IMR-90 (cell line): Measurements from ENCODE around the gene RAI1. TPM values are rescaled to one million over a fixed set of nuclear protein-coding genes. Genes with fewer than 3 reads are reported as not detected.

ENCODE experiments used
- ATAC-seq: fragments of 200-7000 bp; cut with Tn5 transposase; 2 replicates; pipeline ENCODE4 v1.9.1; 2020; ENCODE audit warnings: low read depth, mild to moderate bottlenecking, moderate library complexity
- BruUV-seq: library from RNA; stranded (reverse); fragments of 400-500 nt; replicated peaks from 2 replicates; lab custom pipeline; 2021; lab: Mats Ljungman, UMichigan
- CTCF ChIA-PET: fragments of 300-600 bp; formaldehyde crosslinking; extraction: SDS; loops from one replicate; lab custom pipeline; 2021; ENCODE audit warnings: antibody characterized with exemption; lab: Yijun Ruan, JAX
- POLR2A ChIA-PET: fragments of 300-600 bp; sonication (Branson Sonifier 250); formaldehyde crosslinking; loops from one replicate; lab custom pipeline; 2022; ENCODE audit warnings: antibody characterized with exemption; ENCODE audit not compliant: unreplicated experiment; lab: Charles Lee
- DNase-seq: peaks from one replicate; pipeline ENCODE4 v3.0.0; 2013
- H2AFZ ChIP-seq: replicated peaks from 2 replicates; pipeline ENCODE3; 2013; ENCODE audit warnings: low read length, mild to moderate bottlenecking; ENCODE audit not compliant: poor library complexity
- H2AK5ac ChIP-seq: 2 replicates; pipeline ENCODE4 v1.6.1; 2013; ENCODE audit warnings: low read depth, low read length, inconsistent platforms
- H2AK9ac ChIP-seq: replicated peaks from 2 replicates; pipeline ENCODE3; 2013; ENCODE audit warnings: mild to moderate bottlenecking, low read depth, low read length, moderate library complexity; ENCODE audit not compliant: poor library complexity
- H2BK120ac ChIP-seq: 2 replicates; pipeline ENCODE4 v1.6.1; 2013; ENCODE audit warnings: low read depth, low read length, inconsistent platforms
- H2BK15ac ChIP-seq: 3 replicates; pipeline ENCODE4 v1.6.1; 2013; ENCODE audit warnings: low read depth, low read length, inconsistent platforms
- H2BK20ac ChIP-seq: 2 replicates; pipeline ENCODE4 v1.6.1; 2013; ENCODE audit warnings: low read depth, mild to moderate bottlenecking, inconsistent platforms, low read length, moderate library complexity
- H2BK5ac ChIP-seq: 2 replicates; pipeline ENCODE4 v1.6.1; 2013; ENCODE audit warnings: mild to moderate bottlenecking, low read depth, low read length, inconsistent platforms; ENCODE audit not compliant: poor library complexity, severe bottlenecking
- H3K14ac ChIP-seq: replicated peaks from 2 replicates; pipeline ENCODE4 v1.6.1; 2013; ENCODE audit warnings: low read depth, low read length, inconsistent platforms
- H3K18ac ChIP-seq: 2 replicates; pipeline ENCODE4 v1.6.1; 2013; ENCODE audit warnings: low read depth, low read length, control low read depth
- H3K23ac ChIP-seq: 2 replicates; pipeline ENCODE4 v1.6.1; 2013; ENCODE audit warnings: low read depth, low read length, inconsistent platforms
- H3K27ac ChIP-seq: 2 replicates; pipeline ENCODE4 v1.5.1; 2013; ENCODE audit warnings: mild to moderate bottlenecking, control low read depth, low read length; ENCODE audit not compliant: insufficient read depth
- H3K27me3 ChIP-seq: 2 replicates; pipeline ENCODE4 v1.6.1; 2013; ENCODE audit warnings: low read length; ENCODE audit not compliant: control insufficient read depth, insufficient read depth
- H3K36me3 ChIP-seq: 2 replicates; pipeline ENCODE4 v1.6.1; 2013; ENCODE audit warnings: low read length, mixed read lengths; ENCODE audit not compliant: control insufficient read depth, insufficient read depth
- H3K4ac ChIP-seq: 2 replicates; pipeline ENCODE4 v1.6.1; 2013; ENCODE audit warnings: low read depth, low read length, inconsistent platforms
- H3K4me1 ChIP-seq: 2 replicates; pipeline ENCODE4 v1.6.1; 2013; ENCODE audit warnings: low read length, mixed read lengths; ENCODE audit not compliant: control insufficient read depth, insufficient read depth
- H3K4me2 ChIP-seq: 2 replicates; pipeline ENCODE4 v1.6.1; 2013; ENCODE audit warnings: low read depth, mild to moderate bottlenecking, control low read depth, low read length, moderate library complexity
- H3K4me3 ChIP-seq: 2 replicates; pipeline ENCODE4 v1.5.1; 2013; ENCODE audit warnings: low read depth, mild to moderate bottlenecking, control low read depth, low read length, moderate library complexity; ENCODE audit not compliant: insufficient read depth
- H3K56ac ChIP-seq: 2 replicates; pipeline ENCODE4 v1.6.1; 2013; ENCODE audit warnings: low read length, inconsistent platforms; ENCODE audit not compliant: insufficient read depth; ENCODE audit errors: extremely low read depth
- H3K79me1 ChIP-seq, 2 experiments: 2 replicates each; pipeline ENCODE4 v1.6.1; 2013; ENCODE audit warnings: low read length in 2 of 2, inconsistent platforms in 1 of 2, low read depth in 1 of 2
- H3K9ac ChIP-seq: 2 replicates; pipeline ENCODE4 v1.6.1; 2013; ENCODE audit warnings: low read depth, low read length, control low read depth
- H3K9me1 ChIP-seq: 2 replicates; pipeline ENCODE4 v1.6.1; 2013; ENCODE audit warnings: low read length, inconsistent platforms; ENCODE audit not compliant: insufficient read depth
- H3K9me3 ChIP-seq: 2 replicates; pipeline ENCODE4 v1.6.1; 2013; ENCODE audit warnings: low read length; ENCODE audit not compliant: control insufficient read depth, insufficient read depth
- H4K20me1 ChIP-seq: 2 replicates; pipeline ENCODE4 v1.6.1; 2013; ENCODE audit warnings: low read length, inconsistent platforms; ENCODE audit not compliant: insufficient read depth
- H4K5ac ChIP-seq: 2 replicates; pipeline ENCODE4 v1.6.1; 2013; ENCODE audit warnings: mild to moderate bottlenecking, low read depth, low read length, control low read depth
- H4K8ac ChIP-seq, 2 experiments: 2 replicates each; pipeline ENCODE4 v1.6.1; 2013; ENCODE audit warnings: low read depth in 2 of 2, low read length in 2 of 2, control low read depth in 1 of 2, inconsistent platforms in 1 of 2
- H4K91ac ChIP-seq: 2 replicates; pipeline ENCODE4 v1.6.1; 2013; ENCODE audit warnings: low read depth, low read length, inconsistent platforms; ENCODE audit not compliant: insufficient read depth
- BHLHE40 ChIP-seq: fragments of 150-350 bp; IDR thresholded peaks from 2 replicates; pipeline ENCODE4 v1.6.1; 2016; ENCODE audit warnings: mild to moderate bottlenecking, low read depth, low read length
- CHD1 ChIP-seq: IDR thresholded peaks from 2 replicates; pipeline ENCODE4 v1.6.1; 2012; ENCODE audit warnings: low read depth, low read length, improper control_type of control experiment
- ELK1 ChIP-seq: fragments of 150-350 bp; IDR thresholded peaks from 2 replicates; pipeline ENCODE4 v1.6.1; 2016; ENCODE audit warnings: low read depth, mild to moderate bottlenecking, low read length, moderate library complexity, borderline replicate concordance
- FOS ChIP-seq: fragments of 150-350 bp; IDR thresholded peaks from 2 replicates; pipeline ENCODE4 v1.6.1; 2016; ENCODE audit warnings: low read depth, low read length
- MAZ ChIP-seq: IDR thresholded peaks from 2 replicates; pipeline ENCODE4 v1.6.1; 2012; ENCODE audit warnings: low read depth, mild to moderate bottlenecking, low read length, improper control_type of control experiment, moderate library complexity, borderline replicate concordance
- MXI1 ChIP-seq: IDR thresholded peaks from 2 replicates; pipeline ENCODE4 v1.6.1; 2012; ENCODE audit warnings: low read depth, mild to moderate bottlenecking, low read length, moderate library complexity, borderline replicate concordance
- RAD21 ChIP-seq: IDR thresholded peaks from 2 replicates; pipeline ENCODE4 v1.6.1; 2012; ENCODE audit warnings: low read length, improper control_type of control experiment
- RCOR1 ChIP-seq: IDR thresholded peaks from 2 replicates; pipeline ENCODE4 v1.6.1; 2012; ENCODE audit warnings: mild to moderate bottlenecking, low read length, improper control_type of control experiment; ENCODE audit not compliant: insufficient replicate concordance
- RFX5 ChIP-seq: IDR thresholded peaks from 2 replicates; pipeline ENCODE4 v1.8.0; 2012; ENCODE audit warnings: low read depth, mild to moderate bottlenecking, low read length, moderate library complexity
- SMC3 ChIP-seq: fragments of 150-350 bp; IDR thresholded peaks from 2 replicates; pipeline ENCODE4 v1.6.1; 2016; ENCODE audit warnings: low read depth, mild to moderate bottlenecking, antibody characterized with exemption, low read length, moderate library complexity
- USF2 ChIP-seq: fragments of 150-350 bp; IDR thresholded peaks from 2 replicates; pipeline ENCODE4 v1.6.1; 2017; ENCODE audit warnings: mild to moderate bottlenecking, antibody characterized with exemption, low read length, low read depth
- WGBS, 2 experiments: methylation state at CpG; one replicate each; pipeline versions ENCODE4 v1.1.5 to v1.1.7; 2013; ENCODE audit warnings: missing lambda C conversion rate in 2 of 2; ENCODE audit not compliant: insufficient read length in 1 of 2; ENCODE audit errors: extremely low coverage in 2 of 2; 5-methylcytosine and 5-hydroxymethylcytosine counted together
- dilution Hi-C: fragments of 300-500 bp; cut with HindIII; formaldehyde crosslinking; loops from one replicate; pipeline ENCODE4 v1.14.3; 2018; ENCODE audit warnings: low sequenced_read_pairs; ENCODE audit not compliant: unreplicated experiment
- in situ Hi-C: fragments of 300-500 bp; cut with MboI; formaldehyde crosslinking; loops from 3 replicates; pipeline ENCODE4 v1.14.3; 2019; ENCODE audit warnings: low sequenced_read_pairs, inconsistent platforms, mixed read lengths
- intact Hi-C: fragments of 100-400 bp; cut with micrococcal nuclease; formaldehyde crosslinking; loops from 2 replicates; pipeline ENCODE4 v1.10.0; 2022
- polyA plus RNA-seq, 3 experiments: library from polyadenylated mRNA; depleted of rRNA; stranded (reverse); fragments of >200 nt; gene quantifications; 2 replicates each; pipeline ENCODE4 v1.2.3, GENCODE V29; 2012; ENCODE audit warnings: low replicate concordance in 1 of 3
- total RNA-seq: library from RNA; depleted of rRNA; stranded (reverse); fragments of >200 nt; gene quantifications from 2 replicates; pipeline ENCODE4 v1.2.3, GENCODE V29; 2012

Gene RAI1
- total and polyA plus RNA-seq, 2 of the 4 experiments (the other 2 are of a cell fraction): 1.8 to 10.5 TPM

GRCh38 chr17:17789828-17790636 lies 108.8 kb downstream of the RAI1 start:
- Histone ChIP-seq H3K4ac (no peak overlapping the region), H3K9me1 (peaks cover 10% of the 10 kb centered on the region; the same call in 1 of the 2 replicates), H4K20me1 (peaks cover 97% of the 10 kb centered on the region), H3K4me3 (no peak overlapping the region), H3K9me3 (no peaks in the 10 kb centered on the region), H3K56ac (no peak overlapping the region), H3K9ac (no peak overlapping the region), H2BK120ac (no peak overlapping the region), H2AK9ac (no peak overlapping the region), H2BK5ac (no peak overlapping the region), H3K27me3 (no peaks in the 10 kb centered on the region), H4K5ac (no peak overlapping the region), H2AK5ac (no peak overlapping the region), H3K18ac (no peak overlapping the region), H3K4me2 (no peak overlapping the region), H3K79me1 (peaks cover 17 to 98% of the 10 kb centered on the region in 2 experiments), H3K27ac (no peak overlapping the region), H3K4me1 (peaks cover 16% of the 10 kb centered on the region; the same call in 1 of the 2 replicates), H3K14ac (no peak overlapping the region), H4K91ac (no peak overlapping the region), H2BK20ac (no peak overlapping the region), H3K23ac (no peak overlapping the region; the same call in none of the 2 replicates), H4K8ac (no peak overlapping the region), H2BK15ac (no peak overlapping the region), H2AFZ (no peak overlapping the region), H3K36me3 (peaks cover 17% of the 10 kb centered on the region)
- BruUV-seq: no TSS peak
- in situ Hi-C loops: no loop called here
- TF ChIP-seq MXI1 (no peak), RCOR1 (no peak), RAD21 (no peak), ELK1 (no peak), MAZ (no peak), FOS (no peak), SMC3 (no peak), RFX5 (no peak), USF2 (no peak), CHD1 (no peak), BHLHE40 (no peak)
- WGBS, 2 experiments: 83% methylated on average over 1 of the region's 12 CpGs; no CpG with 5 or more reads in 1 of the 2 experiments
- intact Hi-C loops: loop anchor here (10.0 kb wide), 1 partner anchor 105 kb away; the partner anchor contains the start of gene RAI1
- dilution Hi-C loops: no loop called here
- ChIA-PET POLR2A (no interaction called here), CTCF (interaction anchor here (0.6 kb wide), 1 partner anchor 48 kb away, joined by 4 read pairs; no protein-coding TSS in a partner anchor)
- no peak for DNase-seq
- ATAC-seq: no peak
